ENCODE measurements around the gene CUL4A. TPM values are rescaled to one million over a fixed set of nuclear protein-coding genes. Genes with fewer than 3 reads are reported as not detected.

The CUL4A gene
- total RNA-seq, 4 donors from 2014 or later, result 95.6 to 221 (median 119) TPM

DNA sequence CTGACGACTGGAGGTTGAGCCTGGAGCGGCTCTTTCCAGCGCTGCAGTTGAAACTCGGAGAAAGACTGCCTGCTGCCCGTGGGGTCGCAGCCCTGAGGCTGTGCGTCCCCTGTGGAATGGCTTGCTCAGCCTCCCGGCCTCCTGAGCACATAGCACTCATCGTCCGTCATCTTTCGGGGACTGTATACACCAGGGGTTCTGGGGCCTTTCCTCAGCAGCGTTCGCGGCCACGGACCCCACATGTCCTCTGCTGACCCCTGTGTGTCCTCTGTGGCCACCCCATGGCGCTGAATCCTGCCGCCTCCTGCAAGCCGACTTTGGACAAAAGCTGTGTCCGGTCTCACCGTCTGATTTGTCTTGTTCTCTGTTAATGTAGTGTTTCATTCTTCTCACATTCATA, 20.4 kb downstream of the CUL4A start:
- Histone ChIP-seq H3K4me3 (no peak overlapping the region), H3K27me3 (no peaks in the 10 kb centered on the region), H3K27ac (no peak overlapping the region), H3K9me3 (no peaks in the 10 kb centered on the region), H3K4me1 (no peaks in the 10 kb centered on the region), H3K36me3 (peaks cover 74% of the 10 kb centered on the region)
- 94% methylated on average over 20 of the region's 20 CpGs for WGBS
- no peak for DNase-seq (ENCODE audit: low spot score in 2 of 2)
- TF ChIP-seq, protein P1, sequence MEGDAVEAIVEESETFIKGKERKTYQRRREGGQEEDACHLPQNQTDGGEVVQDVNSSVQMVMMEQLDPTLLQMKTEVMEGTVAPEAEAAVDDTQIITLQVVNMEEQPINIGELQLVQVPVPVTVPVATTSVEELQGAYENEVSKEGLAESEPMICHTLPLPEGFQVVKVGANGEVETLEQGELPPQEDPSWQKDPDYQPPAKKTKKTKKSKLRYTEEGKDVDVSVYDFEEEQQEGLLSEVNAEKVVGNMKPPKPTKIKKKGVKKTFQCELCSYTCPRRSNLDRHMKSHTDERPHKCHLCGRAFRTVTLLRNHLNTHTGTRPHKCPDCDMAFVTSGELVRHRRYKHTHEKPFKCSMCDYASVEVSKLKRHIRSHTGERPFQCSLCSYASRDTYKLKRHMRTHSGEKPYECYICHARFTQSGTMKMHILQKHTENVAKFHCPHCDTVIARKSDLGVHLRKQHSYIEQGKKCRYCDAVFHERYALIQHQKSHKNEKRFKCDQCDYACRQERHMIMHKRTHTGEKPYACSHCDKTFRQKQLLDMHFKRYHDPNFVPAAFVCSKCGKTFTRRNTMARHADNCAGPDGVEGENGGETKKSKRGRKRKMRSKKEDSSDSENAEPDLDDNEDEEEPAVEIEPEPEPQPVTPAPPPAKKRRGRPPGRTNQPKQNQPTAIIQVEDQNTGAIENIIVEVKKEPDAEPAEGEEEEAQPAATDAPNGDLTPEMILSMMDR (IDR thresholded peaks at IDR 0.05), result no peak
- TF ChIP-seq EP300 (IDR thresholded peaks at IDR 0.05), result no peak
- no peak for TF ChIP-seq POLR2AphosphoS5 (IDR thresholded peaks at IDR 0.05)
- TF ChIP-seq POLR2A (IDR thresholded peaks at IDR 0.05), result no peak

DNA sequence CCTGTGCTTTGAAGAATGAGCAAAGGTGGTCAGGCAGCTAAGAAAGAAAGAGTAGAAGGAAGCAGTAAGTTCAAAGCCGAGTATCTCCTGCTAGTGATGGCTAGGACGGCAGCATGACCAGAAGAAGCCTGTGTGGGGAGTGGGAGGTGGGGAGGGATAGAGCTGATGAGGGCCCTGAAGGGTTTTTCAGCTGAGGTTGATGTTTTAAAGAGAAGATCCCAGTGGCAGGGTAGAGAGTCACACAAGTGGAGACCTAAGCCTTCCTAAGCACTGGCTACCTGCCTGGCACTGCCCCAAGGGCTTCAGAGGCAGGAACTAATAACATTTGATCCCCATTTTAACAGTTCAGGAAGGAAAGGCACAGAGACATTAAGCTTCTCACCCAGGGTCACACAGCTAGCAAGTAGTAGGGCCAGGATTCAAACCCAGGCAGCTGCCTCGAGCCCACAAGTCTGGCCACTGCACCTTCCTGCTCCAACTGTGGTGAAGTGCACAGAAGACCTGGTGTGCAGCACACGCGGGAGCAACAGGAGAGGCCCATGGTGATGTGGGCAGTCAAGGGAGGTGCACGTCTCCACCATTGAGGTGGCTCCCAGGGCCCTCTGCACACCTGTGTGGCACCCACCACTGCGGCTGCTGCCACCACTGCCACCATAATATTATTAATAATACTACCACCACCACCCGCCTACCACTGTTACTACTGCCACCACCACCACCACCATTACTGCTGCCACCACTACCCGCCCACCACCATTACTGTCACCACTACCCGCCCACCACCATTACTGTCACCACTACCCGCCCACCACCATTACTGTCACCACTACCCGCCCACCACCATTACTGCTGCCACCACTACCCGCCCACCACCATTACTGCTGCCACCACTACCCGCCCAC, 22.1 kb downstream of the CUL4A start:
- no peaks in the 10 kb centered on the region for H3K4me1 ChIP-seq
- no peak overlapping the region for H3K27ac ChIP-seq
- no peak for TF ChIP-seq EP300 (IDR thresholded peaks at IDR 0.05)
- TF ChIP-seq POLR2AphosphoS5 (IDR thresholded peaks at IDR 0.05), result no peak
- TF ChIP-seq, protein P1 (IDR thresholded peaks at IDR 0.05), result no peak
- TF ChIP-seq POLR2A (IDR thresholded peaks at IDR 0.05), result no peak
- WGBS, result 78% methylated on average over 14 of the region's 14 CpGs
- H3K4me3 ChIP-seq, result no peak overlapping the region
- H3K36me3 ChIP-seq, result peaks cover 65% of the 10 kb centered on the region
- no peak for DNase-seq (ENCODE audit: low spot score in 2 of 2)
- H3K9me3 ChIP-seq, result no peaks in the 10 kb centered on the region
- H3K27me3 ChIP-seq, result no peaks in the 10 kb centered on the region

- Histone ChIP-seq H3K36me3 (peaks cover 67% of the 10 kb centered on the region), H3K9me3 (no peaks in the 10 kb centered on the region), H3K4me1 (no peaks in the 10 kb centered on the region), H3K27ac (no peak overlapping the region), H3K27me3 (no peaks in the 10 kb centered on the region), H3K4me3 (no peak overlapping the region)
- peak in 1 of 2 donors; percentile 73 for DNase-seq (ENCODE audit: low spot score in 2 of 2)
- TF ChIP-seq POLR2AphosphoS5 (IDR thresholded peaks at IDR 0.05) (no peak), EP300 (IDR thresholded peaks at IDR 0.05) (no peak), POLR2A (IDR thresholded peaks at IDR 0.05) (no peak)
- TF ChIP-seq, protein P1 (IDR thresholded peaks at IDR 0.05), result no peak
- WGBS, result 67% methylated on average over 16 of the region's 18 CpGs
Observed at GRCh38 chr13:113232208-113233003, 23.0 kb downstream of the CUL4A start.

DNA sequence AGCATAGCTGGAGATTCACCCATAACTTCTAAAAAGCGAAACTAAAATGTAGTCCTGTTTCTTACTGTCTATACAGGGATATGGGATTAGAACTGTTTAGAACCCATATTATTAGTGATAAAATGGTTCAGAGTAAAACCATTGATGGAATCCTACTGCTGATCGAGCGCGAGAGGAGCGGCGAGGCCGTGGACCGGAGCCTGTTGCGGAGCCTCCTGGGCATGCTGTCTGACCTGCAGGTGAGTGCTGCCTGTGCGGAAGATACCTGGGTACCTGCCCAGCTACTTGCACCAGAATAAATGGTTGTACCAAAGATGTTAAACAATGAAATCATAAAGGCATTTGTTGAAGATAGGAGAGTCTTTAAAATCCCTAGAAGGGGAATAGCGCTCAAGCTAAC, 23.7 kb downstream of the CUL4A start:
- 91% methylated on average over 11 of the region's 11 CpGs for WGBS
- H3K4me1 ChIP-seq, result no peaks in the 10 kb centered on the region
- no peaks in the 10 kb centered on the region for H3K27me3 ChIP-seq
- H3K27ac ChIP-seq, result no peak overlapping the region
- H3K36me3 ChIP-seq, result peaks cover 65% of the 10 kb centered on the region
- no peak overlapping the region for H3K4me3 ChIP-seq
- TF ChIP-seq POLR2AphosphoS5 (IDR thresholded peaks at IDR 0.05) (no peak), EP300 (IDR thresholded peaks at IDR 0.05) (no peak), POLR2A (IDR thresholded peaks at IDR 0.05) (no peak)
- TF ChIP-seq, protein P1 (IDR thresholded peaks at IDR 0.05), result no peak
- DNase-seq (ENCODE audit: low spot score in 2 of 2), result no peak
- no peaks in the 10 kb centered on the region for H3K9me3 ChIP-seq

DNA sequence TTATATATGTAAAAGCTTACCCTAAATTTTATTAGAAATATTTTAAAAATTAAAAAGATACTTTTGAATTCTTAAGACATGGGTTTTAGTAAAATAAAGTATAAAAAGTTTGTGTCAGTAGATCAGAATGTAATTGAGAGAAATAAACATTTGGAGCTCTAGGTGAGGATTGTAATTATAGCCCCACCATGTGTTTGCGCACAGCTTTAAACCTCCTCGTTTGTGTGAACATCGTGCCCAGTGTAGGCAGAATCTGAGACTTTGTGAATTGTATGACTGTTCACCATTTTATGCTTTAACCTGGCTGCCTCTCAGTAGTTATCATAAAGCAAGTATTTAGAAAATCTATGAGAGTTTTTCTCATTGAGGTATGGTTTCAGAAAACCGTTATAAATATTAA, 29.1 kb downstream of the CUL4A start:
- Histone ChIP-seq H3K4me3 (no peak overlapping the region), H3K27me3 (no peaks in the 10 kb centered on the region), H3K9me3 (no peaks in the 10 kb centered on the region), H3K4me1 (no peaks in the 10 kb centered on the region), H3K27ac (no peak overlapping the region), H3K36me3 (peaks cover 68% of the 10 kb centered on the region)
- TF ChIP-seq POLR2AphosphoS5 (IDR thresholded peaks at IDR 0.05) (no peak), POLR2A (IDR thresholded peaks at IDR 0.05) (no peak), EP300 (IDR thresholded peaks at IDR 0.05) (no peak)
- TF ChIP-seq, protein P1 (IDR thresholded peaks at IDR 0.05), result no peak
- peak in 1 of 2 donors; percentile 6 for DNase-seq (ENCODE audit: low spot score in 2 of 2)
- 83% methylated on average over 4 of the region's 4 CpGs for WGBS
